Activated naive CD4-positive, alpha-beta T cell treated with anti-CD3 and anti-CD28 coated beads for 36 hours (primary cell): ENCODE results near the gene CHRNA10. TPM values are rescaled to one million over a fixed set of nuclear protein-coding genes. Genes with fewer than 3 reads are reported as not detected.
"Not testable (repeated sequence)": the region's sequence is repeated elsewhere in the genome, so short reads cannot be mapped to it uniquely, and the experiment has no call there.

Experiments used
- CTCF ChIA-PET: fragments of 350-600 bp; sonication (Branson Sonifier 250); formaldehyde crosslinking; loops from one replicate; lab custom pipeline; 2021; ENCODE audit warnings: antibody characterized with exemption; lab: Charles Lee
- DNase-seq: peaks from one replicate; pipeline ENCODE4 v3.0.0-alpha.2; 2020
- H3K27ac Mint-ChIP-seq: one replicate; pipeline ENCODE4 v1.8.0; 2021; ENCODE audit warnings: mild to moderate bottlenecking, mixed read lengths
- H3K27me3 Mint-ChIP-seq: one replicate; pipeline ENCODE4 v1.8.0; 2021; ENCODE audit warnings: low read depth, mixed read lengths
- H3K36me3 Mint-ChIP-seq: one replicate; pipeline ENCODE4 v1.8.0; 2021; ENCODE audit warnings: low read depth, mixed read lengths
- H3K4me1 Mint-ChIP-seq: one replicate; pipeline ENCODE4 v1.8.0; 2021; ENCODE audit warnings: low read depth, mixed read lengths
- H3K4me3 Mint-ChIP-seq: one replicate; pipeline ENCODE4 v1.8.0; 2021; ENCODE audit warnings: mild to moderate bottlenecking, moderate library complexity, mixed read lengths
- H3K9me3 Mint-ChIP-seq: one replicate; pipeline ENCODE4 v1.8.0; 2021; ENCODE audit warnings: mixed read lengths
- intact Hi-C: fragments of 100-400 bp; cut with micrococcal nuclease; formaldehyde crosslinking; loops from one replicate; pipeline ENCODE4 v1.15.1; 2023
- total RNA-seq, 2 experiments: library from RNA; stranded (reverse); gene quantifications; one replicate each; pipeline ENCODE4 v1.2.3, GENCODE V29; 2021

CHRNA10 gene
- total RNA-seq, 2 experiments from 2014 or later: 0.26 to 0.44 TPM

GRCh38 chr11:3662856-3663255, 8.3 kb downstream of the CHRNA10 start:
- Mint-ChIP-seq H3K27ac (no peak overlapping the region), H3K9me3 (no peaks in the 10 kb centered on the region), H3K4me1 (no peaks in the 10 kb centered on the region), H3K27me3 (peaks cover 3% of the 10 kb centered on the region), H3K4me3 (no peak overlapping the region), H3K36me3 (peaks cover 6% of the 10 kb centered on the region)
- intact Hi-C loops: no loop called here
- DNase-seq: no peak
- CTCF ChIA-PET: no interaction called here

DNA sequence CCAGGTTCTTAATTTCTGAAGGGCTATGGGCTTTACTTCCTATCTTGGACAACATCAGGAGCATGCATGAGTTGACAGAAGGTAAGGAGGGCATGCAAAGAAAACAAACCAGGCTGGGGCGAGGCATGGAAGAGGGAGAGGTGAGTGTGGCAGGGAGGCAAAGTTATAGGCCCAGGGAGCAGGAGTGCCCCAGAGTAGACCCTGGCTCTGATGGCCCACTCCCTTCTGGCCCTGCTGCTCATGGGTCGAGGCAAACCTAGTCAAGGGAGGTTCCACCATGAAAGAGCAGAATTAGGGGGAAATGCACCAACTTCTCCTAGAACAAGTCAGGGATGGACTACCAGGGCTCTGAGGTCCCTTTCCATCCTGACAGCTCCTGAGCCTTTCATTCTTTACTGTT, 10.2 kb downstream of the CHRNA10 start:
- intact Hi-C loops: no loop called here
- peaks cover 5% of the 10 kb centered on the region for H3K36me3 Mint-ChIP-seq
- no peak for DNase-seq
- H3K4me3 Mint-ChIP-seq: no peak overlapping the region
- CTCF ChIA-PET: no interaction called here
- H3K27ac Mint-ChIP-seq: no peak overlapping the region
- no peaks in the 10 kb centered on the region for H3K4me1 Mint-ChIP-seq
- peaks cover 3% of the 10 kb centered on the region for H3K27me3 Mint-ChIP-seq
- H3K9me3 Mint-ChIP-seq: no peaks in the 10 kb centered on the region

DNA sequence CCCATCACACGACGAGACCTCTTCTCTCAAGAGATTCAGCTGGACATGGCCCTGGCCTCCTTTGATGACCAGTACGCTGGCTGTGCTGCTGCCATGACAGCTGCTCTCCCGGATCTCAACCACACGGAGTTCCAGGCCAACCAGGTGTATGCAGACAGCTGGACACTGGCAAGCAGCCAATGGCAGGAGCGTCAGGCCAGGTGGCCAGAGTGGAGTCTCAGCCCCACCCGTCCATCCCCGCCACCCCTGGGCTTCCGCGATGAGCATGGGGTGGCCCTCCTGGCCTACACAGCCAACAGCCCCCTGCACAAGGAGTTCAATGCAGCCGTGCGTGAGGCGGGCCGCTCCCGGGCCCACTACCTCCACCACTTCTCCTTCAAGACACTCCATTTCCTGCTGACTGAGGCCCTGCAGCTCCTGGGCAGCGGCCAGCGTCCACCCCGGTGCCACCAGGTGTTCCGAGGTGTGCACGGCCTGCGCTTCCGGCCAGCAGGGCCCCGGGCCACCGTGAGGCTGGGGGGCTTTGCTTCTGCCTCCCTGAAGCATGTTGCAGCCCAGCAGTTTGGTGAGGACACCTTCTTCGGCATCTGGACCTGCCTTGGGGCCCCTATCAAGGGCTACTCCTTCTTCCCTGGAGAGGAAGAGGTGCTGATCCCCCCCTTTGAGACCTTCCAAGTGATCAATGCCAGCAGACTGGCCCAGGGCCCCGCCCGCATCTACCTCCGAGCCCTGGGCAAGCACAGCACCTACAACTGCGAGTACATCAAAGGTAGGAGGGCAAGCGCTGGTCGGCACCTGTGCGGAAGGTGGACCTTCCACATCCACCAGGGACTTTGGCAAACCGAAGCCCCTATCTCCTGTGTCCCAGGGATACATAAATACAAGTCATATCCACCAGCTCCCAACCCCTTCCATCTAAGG, 11.3 kb downstream of the CHRNA10 start:
- intact Hi-C loops: no loop called here
- peaks cover 3% of the 10 kb centered on the region for H3K27me3 Mint-ChIP-seq
- H3K36me3 Mint-ChIP-seq: peaks cover under 1% of the 10 kb centered on the region
- CTCF ChIA-PET: no interaction called here
- no peak overlapping the region for H3K4me3 Mint-ChIP-seq
- no peaks in the 10 kb centered on the region for H3K4me1 Mint-ChIP-seq
- H3K27ac Mint-ChIP-seq: no peak overlapping the region
- no peaks in the 10 kb centered on the region for H3K9me3 Mint-ChIP-seq
- DNase-seq: no peak

DNA sequence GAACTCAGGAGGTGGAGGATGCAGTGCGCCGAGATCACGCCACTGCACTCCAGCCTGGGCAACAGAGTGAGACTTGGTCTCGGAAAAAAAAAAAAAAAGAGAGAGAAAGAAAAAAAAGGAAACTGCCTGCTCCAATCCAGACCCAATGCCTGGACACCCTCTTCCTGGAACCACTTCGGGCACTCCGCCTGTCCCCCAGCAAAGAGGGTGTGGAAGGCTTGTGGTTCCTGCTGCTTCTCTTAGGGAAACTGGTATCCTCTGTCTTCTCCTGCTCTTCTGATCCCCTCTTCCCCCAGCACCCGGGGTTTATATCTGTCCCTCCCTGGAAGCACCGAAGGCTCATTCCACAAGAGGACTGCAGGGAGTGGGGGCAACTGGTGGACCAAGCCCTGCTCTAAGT, 12.9 kb downstream of the CHRNA10 start:
- H3K36me3 Mint-ChIP-seq: no peaks in the 10 kb centered on the region
- no peaks in the 10 kb centered on the region for H3K4me1 Mint-ChIP-seq
- CTCF ChIA-PET: interaction anchor here (0.7 kb wide), 1 partner anchor 15 kb away, joined by 3 read pairs; no protein-coding TSS in a partner anchor
- H3K9me3 Mint-ChIP-seq: no peaks in the 10 kb centered on the region
- H3K27ac Mint-ChIP-seq: no peak overlapping the region
- H3K27me3 Mint-ChIP-seq: peaks cover 3% of the 10 kb centered on the region
- DNase-seq: no peak
- intact Hi-C loops: no loop called here
- no peak overlapping the region for H3K4me3 Mint-ChIP-seq

GRCh38 chr11:3657331-3657730, 13.9 kb downstream of the CHRNA10 start:
- H3K9me3 Mint-ChIP-seq, H3K4me3 Mint-ChIP-seq, H3K4me1 Mint-ChIP-seq, CTCF ChIA-PET, DNase-seq, H3K27me3 Mint-ChIP-seq, intact Hi-C loops, H3K27ac Mint-ChIP-seq, H3K36me3 Mint-ChIP-seq: not testable (repeated sequence)

GRCh38 chr11:3655547-3655946, 15.6 kb downstream of the CHRNA10 start:
- no peak overlapping the region for H3K27ac Mint-ChIP-seq
- peaks cover 3% of the 10 kb centered on the region for H3K27me3 Mint-ChIP-seq
- CTCF ChIA-PET: no interaction called here
- H3K36me3 Mint-ChIP-seq: no peaks in the 10 kb centered on the region
- no peaks in the 10 kb centered on the region for H3K4me1 Mint-ChIP-seq
- no peak overlapping the region for H3K4me3 Mint-ChIP-seq
- intact Hi-C loops: no loop called here
- DNase-seq: no peak
- H3K9me3 Mint-ChIP-seq: no peaks in the 10 kb centered on the region

- H3K4me3 Mint-ChIP-seq, intact Hi-C loops, H3K36me3 Mint-ChIP-seq, H3K27ac Mint-ChIP-seq, DNase-seq, CTCF ChIA-PET, H3K4me1 Mint-ChIP-seq, H3K9me3 Mint-ChIP-seq, H3K27me3 Mint-ChIP-seq: not testable (repeated sequence)
Observed at GRCh38 chr11:3652514-3652913, 18.7 kb downstream of the CHRNA10 start.

DNA sequence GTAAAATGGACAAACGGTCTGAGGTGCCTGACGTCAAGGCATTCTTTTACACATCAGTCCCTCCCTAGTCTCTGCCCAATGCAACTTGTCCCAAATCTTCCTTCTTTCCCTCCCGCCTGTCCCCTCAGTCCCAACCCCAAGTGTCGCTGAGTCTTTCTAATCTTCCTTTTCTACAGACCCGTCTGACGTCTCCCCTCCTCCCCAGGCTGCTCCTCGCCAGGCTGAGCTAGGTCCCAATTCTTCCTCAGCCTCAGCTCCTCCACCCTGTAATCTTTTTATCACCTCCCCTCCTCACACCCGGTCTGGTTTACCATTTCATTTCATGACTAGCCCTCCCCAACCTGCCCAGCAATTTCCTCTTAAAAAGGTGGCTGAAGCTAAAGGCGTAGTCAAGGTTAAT, 21.8 kb downstream of the CHRNA10 start:
- H3K36me3 Mint-ChIP-seq, H3K4me1 Mint-ChIP-seq, H3K27me3 Mint-ChIP-seq, H3K27ac Mint-ChIP-seq, H3K9me3 Mint-ChIP-seq, H3K4me3 Mint-ChIP-seq, DNase-seq, intact Hi-C loops: not testable (repeated sequence)
- CTCF ChIA-PET: interaction anchor here (0.6 kb wide), 1 partner anchor 491 kb away, joined by 3 read pairs; no protein-coding TSS in a partner anchor

DNA sequence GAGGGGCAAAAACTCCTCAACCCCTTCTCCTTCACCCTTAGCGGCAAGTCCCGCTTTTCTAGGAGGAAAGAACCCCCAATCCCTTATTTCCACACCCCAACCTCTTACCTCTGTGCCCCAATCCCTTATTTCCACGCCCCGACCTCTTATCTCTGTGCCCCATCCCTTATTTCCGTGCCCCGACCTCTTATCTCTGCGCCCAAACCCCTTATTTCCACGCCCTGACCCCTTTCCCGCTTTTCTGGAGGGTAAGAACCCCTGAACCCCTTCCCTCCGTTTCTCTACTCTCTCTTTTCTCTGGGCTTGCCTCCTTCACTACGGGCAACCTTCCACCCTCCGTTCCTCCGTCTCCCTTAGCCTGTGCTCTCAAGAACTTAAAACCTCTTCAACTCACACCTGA, 22.3 kb downstream of the CHRNA10 start:
- CTCF ChIA-PET, DNase-seq, H3K4me1 Mint-ChIP-seq, H3K36me3 Mint-ChIP-seq, H3K4me3 Mint-ChIP-seq, intact Hi-C loops, H3K9me3 Mint-ChIP-seq, H3K27me3 Mint-ChIP-seq, H3K27ac Mint-ChIP-seq: not testable (repeated sequence)

- H3K4me3 Mint-ChIP-seq: no peak overlapping the region
- H3K27me3 Mint-ChIP-seq: peaks cover 11% of the 10 kb centered on the region
- no peak for DNase-seq
- no peaks in the 10 kb centered on the region for H3K36me3 Mint-ChIP-seq
- H3K27ac Mint-ChIP-seq: no peak overlapping the region
- H3K9me3 Mint-ChIP-seq: no peaks in the 10 kb centered on the region
- CTCF ChIA-PET: no interaction called here
- peaks cover 8% of the 10 kb centered on the region for H3K4me1 Mint-ChIP-seq
- intact Hi-C loops: no loop called here
Observed at GRCh38 chr11:3645552-3645951, 25.6 kb downstream of the CHRNA10 start.

- CTCF ChIA-PET: no interaction called here
- Mint-ChIP-seq H3K4me1 (peaks cover 8% of the 10 kb centered on the region), H3K4me3 (no peak within 1 kb of the TSS), H3K36me3 (no peaks in the 10 kb centered on the region), H3K27ac (no peak within 1 kb of the TSS), H3K9me3 (no peaks in the 10 kb centered on the region), H3K27me3 (peaks cover 8% of the 10 kb centered on the region)
- DNase-seq: no peak
- intact Hi-C loops: no loop called here
Observed at GRCh38 chr11:3644817-3645235, 26.4 kb downstream of the CHRNA10 start, which contains the start of gene ART1. ART1 (plus strand) TSS chr11:3645128; CDS start chr11:3659214, 14,086 bp downstream.

- H3K4me3 Mint-ChIP-seq, intact Hi-C loops, H3K27me3 Mint-ChIP-seq, DNase-seq, H3K9me3 Mint-ChIP-seq, H3K27ac Mint-ChIP-seq, H3K36me3 Mint-ChIP-seq, H3K4me1 Mint-ChIP-seq: not testable (repeated sequence)
- CTCF ChIA-PET: interaction anchor here (0.5 to 0.9 kb wide), 2 partner anchors 15 to 35 kb away, joined by 3 to 5 read pairs; no protein-coding TSS in a partner anchor
Observed at GRCh38 chr11:3643102-3643546, 28.1 kb downstream of the CHRNA10 start.
